GM12864 (cell line): ENCODE data around the gene CD4.

Experiments used
- DNase-seq: peaks from one replicate; pipeline ENCODE4 v3.0.0-alpha.2; 2011; ENCODE audit warnings: low read depth
- H3K4me3 ChIP-seq: 2 replicates; pipeline ENCODE4 v1.5.1; 2011; ENCODE audit warnings: mild to moderate bottlenecking, low read depth, low read length, control low read depth
- TF ChIP-seq, protein P1 (sequence below): IDR thresholded peaks from 2 replicates; pipeline ENCODE4 v1.5.1; 2011; ENCODE audit warnings: low read depth, mild to moderate bottlenecking, moderate library complexity, low read length, control low read depth, inconsistent platforms; ENCODE audit errors: missing control alignments

CD4 gene

GRCh38 chr12:6829536-6830220 lies 40.4 kb downstream of the CD4 start:
- 0 out of 2 replicates have a peak overlapping the region, but pooled peaks have one; percentile 38 for H3K4me3 ChIP-seq
- DNase-seq, result no peak

DNA sequence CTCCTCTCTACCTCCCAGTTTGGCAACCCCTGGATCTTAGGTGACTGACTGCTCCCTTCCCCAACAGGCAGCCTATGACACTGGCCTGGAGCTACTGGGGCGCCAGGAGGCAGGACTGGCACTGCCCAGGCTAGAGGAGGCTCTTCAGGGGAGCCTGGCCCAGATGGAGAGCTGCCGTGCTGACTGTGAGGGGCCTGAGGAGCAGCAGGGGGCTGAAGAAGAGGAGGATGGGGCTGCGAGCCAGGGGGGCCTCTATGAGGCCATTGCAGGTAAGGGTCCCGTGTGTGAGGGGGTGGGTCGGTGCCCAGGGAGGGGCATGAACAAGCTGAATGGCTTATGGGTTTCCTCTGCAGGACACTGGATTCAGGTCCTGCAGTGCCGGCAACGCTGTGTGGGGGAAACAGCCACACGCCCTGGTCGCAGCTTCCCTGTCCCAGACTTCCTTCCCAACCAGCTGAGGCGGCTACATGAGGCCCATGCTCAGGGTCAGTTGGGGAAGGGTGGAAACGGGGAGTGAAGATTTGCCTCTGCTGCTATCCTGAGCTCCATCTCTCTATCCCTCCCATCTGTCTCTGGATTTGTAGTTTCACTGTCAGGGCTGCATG lies 41.1 kb downstream of the CD4 start:
- DNase-seq, result no peak
- no peak overlapping the region for H3K4me3 ChIP-seq
- TF ChIP-seq, protein P1, sequence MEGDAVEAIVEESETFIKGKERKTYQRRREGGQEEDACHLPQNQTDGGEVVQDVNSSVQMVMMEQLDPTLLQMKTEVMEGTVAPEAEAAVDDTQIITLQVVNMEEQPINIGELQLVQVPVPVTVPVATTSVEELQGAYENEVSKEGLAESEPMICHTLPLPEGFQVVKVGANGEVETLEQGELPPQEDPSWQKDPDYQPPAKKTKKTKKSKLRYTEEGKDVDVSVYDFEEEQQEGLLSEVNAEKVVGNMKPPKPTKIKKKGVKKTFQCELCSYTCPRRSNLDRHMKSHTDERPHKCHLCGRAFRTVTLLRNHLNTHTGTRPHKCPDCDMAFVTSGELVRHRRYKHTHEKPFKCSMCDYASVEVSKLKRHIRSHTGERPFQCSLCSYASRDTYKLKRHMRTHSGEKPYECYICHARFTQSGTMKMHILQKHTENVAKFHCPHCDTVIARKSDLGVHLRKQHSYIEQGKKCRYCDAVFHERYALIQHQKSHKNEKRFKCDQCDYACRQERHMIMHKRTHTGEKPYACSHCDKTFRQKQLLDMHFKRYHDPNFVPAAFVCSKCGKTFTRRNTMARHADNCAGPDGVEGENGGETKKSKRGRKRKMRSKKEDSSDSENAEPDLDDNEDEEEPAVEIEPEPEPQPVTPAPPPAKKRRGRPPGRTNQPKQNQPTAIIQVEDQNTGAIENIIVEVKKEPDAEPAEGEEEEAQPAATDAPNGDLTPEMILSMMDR, result no peak

More at GRCh38 chr12:6829536-6830220, 40.4 kb downstream of the CD4 start:
- TF ChIP-seq, protein P1, result peak; percentile 13

DNA sequence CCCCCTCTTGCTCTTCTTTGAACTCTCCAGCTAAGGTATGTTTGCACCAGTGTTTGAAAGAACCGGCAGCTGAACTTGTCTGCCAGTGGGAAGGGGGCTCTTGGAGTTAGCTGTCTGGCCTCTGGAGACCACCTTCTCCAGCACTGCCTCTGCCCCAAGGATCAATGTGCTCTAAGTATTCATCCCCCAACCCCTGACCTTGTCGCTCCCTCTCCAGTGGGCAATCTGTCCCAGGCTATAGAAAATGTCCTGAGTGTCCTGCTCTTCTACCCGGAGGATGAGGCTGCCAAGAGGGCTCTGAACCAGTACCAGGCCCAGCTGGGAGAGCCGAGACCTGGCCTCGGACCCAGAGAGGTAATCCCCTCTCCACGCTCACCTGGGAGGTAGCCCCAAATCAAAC lies 41.7 kb downstream of the CD4 start:
- no peak overlapping the region for H3K4me3 ChIP-seq
- TF ChIP-seq, protein P1, result no peak
- DNase-seq, result no peak

DNA sequence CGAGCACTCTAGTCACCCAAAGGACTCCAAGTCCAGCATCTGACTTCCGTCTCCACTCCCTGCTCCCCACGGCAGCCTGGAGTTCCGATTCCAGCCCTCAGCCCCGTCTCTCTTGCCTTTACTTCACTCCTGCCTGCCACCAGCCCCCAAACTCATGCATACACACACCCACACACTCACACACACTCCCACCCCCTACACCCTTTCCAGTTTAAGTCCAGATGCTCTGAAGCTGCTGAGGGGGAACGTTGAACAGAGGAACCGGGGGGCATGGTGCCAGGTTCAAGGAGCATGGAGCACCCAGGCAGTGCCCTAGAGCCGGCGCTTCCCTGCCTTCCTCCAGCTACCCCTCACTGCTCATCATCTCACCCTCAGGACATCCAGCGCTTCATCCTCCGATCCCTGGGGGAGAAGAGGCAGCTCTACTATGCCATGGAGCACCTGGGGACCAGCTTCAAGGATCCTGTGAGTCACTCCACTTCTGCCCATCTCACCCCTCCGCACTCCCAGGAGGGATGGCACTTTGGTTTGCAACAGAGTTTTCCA lies 42.2 kb downstream of the CD4 start:
- TF ChIP-seq, protein P1, result no peak
- DNase-seq, result no peak
- H3K4me3 ChIP-seq, result no peak overlapping the region

GRCh38 chr12:6832125-6832524 lies 42.8 kb downstream of the CD4 start:
- no peak for DNase-seq
- H3K4me3 ChIP-seq, result no peak overlapping the region
- TF ChIP-seq, protein P1, result no peak

DNA sequence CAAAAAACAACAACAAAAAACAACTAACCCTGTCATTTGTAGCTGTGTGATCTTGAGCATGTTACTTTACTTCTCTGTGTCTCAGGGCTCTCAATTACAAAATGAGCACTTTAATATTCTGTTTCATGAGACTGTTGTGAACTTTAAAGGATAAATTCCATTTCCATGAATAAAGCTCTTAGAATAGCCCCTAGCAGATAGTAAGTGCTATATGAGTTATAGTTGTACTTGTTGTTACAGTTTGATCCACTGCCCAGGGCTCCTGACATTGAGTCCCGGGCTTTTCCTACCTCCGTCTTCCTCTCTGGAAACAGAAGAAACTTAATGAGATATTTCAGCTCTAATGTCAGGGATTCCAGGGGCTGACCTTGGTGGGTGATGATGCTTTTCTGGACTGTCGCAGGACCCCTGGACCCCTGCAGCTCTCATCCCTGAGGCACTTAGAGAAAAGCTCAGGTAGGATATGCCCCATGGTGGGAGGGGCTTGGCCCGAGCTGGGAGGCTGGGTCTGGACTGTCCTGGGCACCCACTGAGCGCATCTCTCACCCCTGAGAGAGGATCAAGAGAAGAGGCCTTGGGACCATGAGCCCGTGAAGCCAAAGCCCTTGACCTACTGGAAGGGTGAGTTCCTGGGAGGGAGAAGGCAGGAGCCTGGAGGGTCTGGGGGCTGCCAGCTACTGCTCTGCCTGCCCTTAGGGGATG lies 44.0 kb downstream of the CD4 start:
- DNase-seq, result no peak
- no peak overlapping the region for H3K4me3 ChIP-seq
- TF ChIP-seq, protein P1, result no peak
